ENCODE data around the gene GDPD1.

GRCh38 chr17:59300941-59301340 is 80.6 kb downstream of the GDPD1 start:
- TF ChIP-seq, protein P1, sequence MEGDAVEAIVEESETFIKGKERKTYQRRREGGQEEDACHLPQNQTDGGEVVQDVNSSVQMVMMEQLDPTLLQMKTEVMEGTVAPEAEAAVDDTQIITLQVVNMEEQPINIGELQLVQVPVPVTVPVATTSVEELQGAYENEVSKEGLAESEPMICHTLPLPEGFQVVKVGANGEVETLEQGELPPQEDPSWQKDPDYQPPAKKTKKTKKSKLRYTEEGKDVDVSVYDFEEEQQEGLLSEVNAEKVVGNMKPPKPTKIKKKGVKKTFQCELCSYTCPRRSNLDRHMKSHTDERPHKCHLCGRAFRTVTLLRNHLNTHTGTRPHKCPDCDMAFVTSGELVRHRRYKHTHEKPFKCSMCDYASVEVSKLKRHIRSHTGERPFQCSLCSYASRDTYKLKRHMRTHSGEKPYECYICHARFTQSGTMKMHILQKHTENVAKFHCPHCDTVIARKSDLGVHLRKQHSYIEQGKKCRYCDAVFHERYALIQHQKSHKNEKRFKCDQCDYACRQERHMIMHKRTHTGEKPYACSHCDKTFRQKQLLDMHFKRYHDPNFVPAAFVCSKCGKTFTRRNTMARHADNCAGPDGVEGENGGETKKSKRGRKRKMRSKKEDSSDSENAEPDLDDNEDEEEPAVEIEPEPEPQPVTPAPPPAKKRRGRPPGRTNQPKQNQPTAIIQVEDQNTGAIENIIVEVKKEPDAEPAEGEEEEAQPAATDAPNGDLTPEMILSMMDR (IDR thresholded peaks at IDR 0.05; ENCODE audit: low read depth, low read length, missing input control) = no peak
- TF ChIP-seq TAF1 (conservative IDR thresholded peaks at IDR 0.05) = no peak
- TF ChIP-seq GABPA (IDR thresholded peaks at IDR 0.05 in 1 of 2, conservative IDR thresholded peaks at IDR 0.05 in 1 of 2) = no peak
- no peak for TF ChIP-seq REST (IDR thresholded peaks at IDR 0.05)
- no peak for TF ChIP-seq JUND (IDR thresholded peaks at IDR 0.05)
- TF ChIP-seq, protein P2, sequence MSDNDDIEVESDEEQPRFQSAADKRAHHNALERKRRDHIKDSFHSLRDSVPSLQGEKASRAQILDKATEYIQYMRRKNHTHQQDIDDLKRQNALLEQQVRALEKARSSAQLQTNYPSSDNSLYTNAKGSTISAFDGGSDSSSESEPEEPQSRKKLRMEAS (IDR thresholded peaks at IDR 0.05) = no peak
- no peak for TF ChIP-seq HNF4G (IDR thresholded peaks at IDR 0.05)
- TF ChIP-seq, protein P3, sequence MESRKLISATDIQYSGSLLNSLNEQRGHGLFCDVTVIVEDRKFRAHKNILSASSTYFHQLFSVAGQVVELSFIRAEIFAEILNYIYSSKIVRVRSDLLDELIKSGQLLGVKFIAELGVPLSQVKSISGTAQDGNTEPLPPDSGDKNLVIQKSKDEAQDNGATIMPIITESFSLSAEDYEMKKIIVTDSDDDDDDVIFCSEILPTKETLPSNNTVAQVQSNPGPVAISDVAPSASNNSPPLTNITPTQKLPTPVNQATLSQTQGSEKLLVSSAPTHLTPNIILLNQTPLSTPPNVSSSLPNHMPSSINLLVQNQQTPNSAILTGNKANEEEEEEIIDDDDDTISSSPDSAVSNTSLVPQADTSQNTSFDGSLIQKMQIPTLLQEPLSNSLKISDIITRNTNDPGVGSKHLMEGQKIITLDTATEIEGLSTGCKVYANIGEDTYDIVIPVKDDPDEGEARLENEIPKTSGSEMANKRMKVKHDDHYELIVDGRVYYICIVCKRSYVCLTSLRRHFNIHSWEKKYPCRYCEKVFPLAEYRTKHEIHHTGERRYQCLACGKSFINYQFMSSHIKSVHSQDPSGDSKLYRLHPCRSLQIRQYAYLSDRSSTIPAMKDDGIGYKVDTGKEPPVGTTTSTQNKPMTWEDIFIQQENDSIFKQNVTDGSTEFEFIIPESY (IDR thresholded peaks at IDR 0.05) = no peak
- TF ChIP-seq RAD21 (IDR thresholded peaks at IDR 0.05) = no peak
- TF ChIP-seq SP1 (IDR thresholded peaks at IDR 0.05) = no peak
- TF ChIP-seq RXRA (IDR thresholded peaks at IDR 0.05) = no peak
- TF ChIP-seq ATF3 (IDR thresholded peaks at IDR 0.05) = no peak
